GM19372 (cell line): ENCODE measurements around the gene CD52.
"Not testable (repeated sequence)": the region's sequence is repeated elsewhere in the genome, so short reads cannot be mapped to it uniquely, and the experiment has no call there.

Experiments
- ATAC-seq: cut with Tn5 transposase; IDR thresholded peaks from one replicate; pipeline ENCODE4 v1.9.1; 2021; ENCODE audit warnings: mild to moderate bottlenecking, low read depth, moderate library complexity; ENCODE audit not compliant: unreplicated experiment

The CD52 gene

GRCh38 chr1:26327956-26328362 is 10.2 kb downstream of the CD52 start:
- no peak for ATAC-seq

GRCh38 chr1:26328597-26328996 is 10.8 kb downstream of the CD52 start:
- no peak for ATAC-seq

GRCh38 chr1:26329380-26329779 is 11.6 kb downstream of the CD52 start:
- ATAC-seq = not testable (repeated sequence)

GRCh38 chr1:26330276-26330675 is 12.5 kb downstream of the CD52 start:
- ATAC-seq = no peak

- ATAC-seq = not testable (repeated sequence)
Observed at GRCh38 chr1:26333312-26333711, 15.6 kb downstream of the CD52 start.

- ATAC-seq = peak; percentile 59
Observed at GRCh38 chr1:26335774-26336476, 18.2 kb downstream of the CD52 start.

GRCh38 chr1:26336477-26337205 is 18.9 kb downstream of the CD52 start:
- peak; percentile 27 for ATAC-seq

- ATAC-seq = no peak
Observed at GRCh38 chr1:26337206-26337535, 19.4 kb downstream of the CD52 start.

- no peak for ATAC-seq
Observed at GRCh38 chr1:26337625-26338024, 19.9 kb downstream of the CD52 start.

GRCh38 chr1:26338670-26339069 is 20.9 kb downstream of the CD52 start:
- ATAC-seq = no peak

- ATAC-seq = no peak
Observed at GRCh38 chr1:26340047-26340481, 22.3 kb downstream of the CD52 start.

GRCh38 chr1:26344147-26344920 is 26.6 kb downstream of the CD52 start:
- ATAC-seq = no peak

GRCh38 chr1:26345718-26346117 is 28.0 kb downstream of the CD52 start:
- ATAC-seq = no peak

- ATAC-seq = no peak
Observed at GRCh38 chr1:26346274-26347033, 28.7 kb downstream of the CD52 start.

GRCh38 chr1:26349188-26349876 is 31.6 kb downstream of the CD52 start:
- ATAC-seq = no peak

GRCh38 chr1:26349877-26350244 is 32.1 kb downstream of the CD52 start:
- ATAC-seq = no peak

GRCh38 chr1:26350343-26350700 is 32.6 kb downstream of the CD52 start:
- no peak for ATAC-seq

GRCh38 chr1:26350701-26351589 is 33.2 kb downstream of the CD52 start:
- no peak for ATAC-seq
